Inflammatory macrophage (primary cell): ENCODE data around the gene GAB1.

ENCODE experiments used
- DNase-seq, 2 donors: peaks; one replicate each; pipeline ENCODE4 v3.0.0-alpha.2; 2020 to 2022

The GAB1 gene

GRCh38 chr4:143389579-143390195, 53.0 kb downstream of the GAB1 start:
- peak in 1 of 2 donors; percentile 53 for DNase-seq

GRCh38 chr4:143390764-143391163, 54.1 kb downstream of the GAB1 start:
- no peak for DNase-seq

GRCh38 chr4:143391261-143391660, 54.6 kb downstream of the GAB1 start:
- DNase-seq: no peak

GRCh38 chr4:143391895-143392294, 55.2 kb downstream of the GAB1 start:
- DNase-seq: no peak

GRCh38 chr4:143393195-143393594, 56.5 kb downstream of the GAB1 start:
- DNase-seq: no peak

- no peak for DNase-seq
Observed at GRCh38 chr4:143394739-143395453, 58.2 kb downstream of the GAB1 start.

GRCh38 chr4:143396695-143397094, 60.0 kb downstream of the GAB1 start:
- no peak for DNase-seq

GRCh38 chr4:143397335-143397734, 60.7 kb downstream of the GAB1 start:
- DNase-seq: no peak

GRCh38 chr4:143397887-143398286, 61.2 kb downstream of the GAB1 start:
- DNase-seq: no peak

- DNase-seq: peak; percentile 34 to 62
Observed at GRCh38 chr4:143399113-143399949, 62.7 kb downstream of the GAB1 start.

GRCh38 chr4:143400082-143400481, 63.4 kb downstream of the GAB1 start:
- no peak for DNase-seq

- DNase-seq: peak in 1 of 2 donors; percentile 17
Observed at GRCh38 chr4:143402776-143403552, 66.3 kb downstream of the GAB1 start.

GRCh38 chr4:143403553-143403820, 66.8 kb downstream of the GAB1 start:
- peak; percentile 46 to 49 for DNase-seq

- peak; percentile 51 to 54 for DNase-seq
Observed at GRCh38 chr4:143404555-143404954, 67.9 kb downstream of the GAB1 start.

- no peak for DNase-seq
Observed at GRCh38 chr4:143405075-143405730, 68.5 kb downstream of the GAB1 start.

GRCh38 chr4:143406523-143406922, 69.8 kb downstream of the GAB1 start:
- DNase-seq: peak; percentile 16 to 21

GRCh38 chr4:143407474-143407873, 70.8 kb downstream of the GAB1 start:
- DNase-seq: no peak

GRCh38 chr4:143407888-143408287, 71.2 kb downstream of the GAB1 start:
- no peak for DNase-seq

GRCh38 chr4:143410015-143410414, 73.3 kb downstream of the GAB1 start:
- DNase-seq: no peak

GRCh38 chr4:143411527-143412419, 75.1 kb downstream of the GAB1 start:
- DNase-seq: no peak

GRCh38 chr4:143412420-143412758, 75.7 kb downstream of the GAB1 start:
- DNase-seq: no peak
